GM23248 (cell line): ENCODE measurements around the gene KIAA1210.
"Not testable (repeated sequence)": the region's sequence is repeated elsewhere in the genome, so short reads cannot be mapped to it uniquely, and the experiment has no call there.

Experiments
- EZH2 ChIP-seq: fragments of 200-600 bp; sonication (generic); IDR thresholded peaks from 2 replicates; pipeline ENCODE4 v1.6.1; 2018; ENCODE audit warnings: antibody characterized with exemption, mild to moderate bottlenecking; ENCODE audit not compliant: insufficient read depth, poor library complexity, severe bottlenecking
- EZH2phosphoT487 ChIP-seq: fragments of 200-600 bp; sonication (generic); IDR thresholded peaks from 2 replicates; pipeline ENCODE4 v1.6.1; 2018; ENCODE audit warnings: antibody characterized with exemption, moderate library complexity, mild to moderate bottlenecking, low read depth; ENCODE audit not compliant: insufficient read depth

DNA sequence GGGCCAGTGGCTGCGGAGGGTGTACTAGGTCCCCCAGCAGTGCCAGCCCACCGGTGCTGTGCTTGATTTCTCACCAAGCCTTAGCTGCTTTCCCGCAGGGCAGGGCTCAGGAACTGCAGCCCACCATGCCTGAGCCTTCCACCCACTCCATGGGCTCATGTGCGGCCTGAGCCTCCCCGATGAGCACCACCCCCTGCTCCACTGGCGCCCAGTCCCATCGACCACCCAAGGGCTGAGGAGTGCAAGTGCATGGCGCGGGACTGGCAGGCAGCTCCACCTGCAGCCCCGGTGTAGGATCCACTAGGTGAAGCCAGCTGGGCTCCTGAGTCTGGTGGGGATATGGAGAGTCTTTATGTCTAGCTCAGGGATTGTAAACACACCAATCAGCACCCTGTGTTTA lies 98.0 kb downstream of the KIAA1210 start:
- not testable (repeated sequence) for TF ChIP-seq EZH2phosphoT487, EZH2
